Epithelial cell of proximal tubule (primary cell): ENCODE measurements around the gene PRSS57. TPM values are rescaled to one million over a fixed set of nuclear protein-coding genes. Genes with fewer than 3 reads are reported as not detected.

Experiments used
- DNase-seq: peaks from one replicate; pipeline ENCODE4 v3.0.0-alpha.2; 2011; ENCODE audit warnings: low read depth
- H3K4me3 ChIP-seq: 2 replicates; pipeline ENCODE4 v1.5.1; 2011; ENCODE audit warnings: low read depth, mild to moderate bottlenecking, low read length
- total RNA-seq: library from RNA; depleted of rRNA; stranded (reverse); fragments of >200 nt; gene quantifications from 2 replicates; pipeline ENCODE4 v1.2.3, GENCODE V29; 2015
- TF ChIP-seq, protein P1 (sequence below): conservative IDR thresholded peaks from 2 replicates; pipeline ENCODE4 v1.5.1; 2012; ENCODE audit warnings: low read depth, mild to moderate bottlenecking, low read length

PRSS57 gene
- total RNA-seq, 1 donor from 2014 or later, result not detected

DNA sequence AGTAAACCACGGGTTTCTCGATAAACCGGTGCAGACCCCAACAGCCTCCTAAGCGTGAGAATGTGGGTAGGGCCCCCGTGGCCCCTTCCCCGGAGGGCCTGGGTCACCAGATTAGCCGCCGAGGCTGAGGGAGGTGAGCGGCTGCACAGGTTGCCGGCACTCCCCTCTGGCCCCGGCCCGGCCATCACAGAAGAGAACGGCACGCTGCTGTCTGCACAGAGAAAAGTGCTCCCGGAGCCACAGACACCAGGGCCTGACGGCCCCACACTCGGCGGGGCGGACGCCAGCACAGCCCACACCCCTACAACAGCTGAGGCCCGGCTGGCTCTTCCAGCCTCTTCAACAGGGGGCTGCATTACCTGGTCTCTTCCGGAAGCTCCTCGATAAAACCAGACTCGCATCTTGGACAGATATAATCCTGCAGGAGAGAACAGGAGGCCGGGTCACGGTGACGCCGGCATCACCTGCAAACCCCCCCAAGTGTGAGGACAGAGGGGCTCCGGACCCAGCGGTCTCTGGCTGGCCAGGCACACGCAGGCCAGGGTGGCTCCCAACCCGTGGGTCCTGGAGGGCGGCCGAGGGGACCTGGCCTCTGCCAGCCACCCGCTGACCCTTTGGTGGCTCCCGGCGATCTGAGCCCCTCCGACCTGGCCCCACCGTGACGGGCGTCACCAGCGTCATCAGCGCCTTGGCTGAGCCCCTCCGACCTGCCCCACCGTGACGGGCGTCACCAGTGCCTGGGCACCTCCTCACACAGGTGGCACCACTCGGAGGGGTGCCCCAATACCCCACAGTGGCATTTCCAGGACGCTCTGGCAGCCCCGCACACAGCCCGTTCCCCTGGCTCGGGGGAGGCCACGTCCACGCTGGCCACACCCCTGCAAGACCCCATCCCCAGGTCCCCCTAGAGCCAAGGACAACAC lies 42.5 kb downstream of the PRSS57 start:
- TF ChIP-seq, protein P1, sequence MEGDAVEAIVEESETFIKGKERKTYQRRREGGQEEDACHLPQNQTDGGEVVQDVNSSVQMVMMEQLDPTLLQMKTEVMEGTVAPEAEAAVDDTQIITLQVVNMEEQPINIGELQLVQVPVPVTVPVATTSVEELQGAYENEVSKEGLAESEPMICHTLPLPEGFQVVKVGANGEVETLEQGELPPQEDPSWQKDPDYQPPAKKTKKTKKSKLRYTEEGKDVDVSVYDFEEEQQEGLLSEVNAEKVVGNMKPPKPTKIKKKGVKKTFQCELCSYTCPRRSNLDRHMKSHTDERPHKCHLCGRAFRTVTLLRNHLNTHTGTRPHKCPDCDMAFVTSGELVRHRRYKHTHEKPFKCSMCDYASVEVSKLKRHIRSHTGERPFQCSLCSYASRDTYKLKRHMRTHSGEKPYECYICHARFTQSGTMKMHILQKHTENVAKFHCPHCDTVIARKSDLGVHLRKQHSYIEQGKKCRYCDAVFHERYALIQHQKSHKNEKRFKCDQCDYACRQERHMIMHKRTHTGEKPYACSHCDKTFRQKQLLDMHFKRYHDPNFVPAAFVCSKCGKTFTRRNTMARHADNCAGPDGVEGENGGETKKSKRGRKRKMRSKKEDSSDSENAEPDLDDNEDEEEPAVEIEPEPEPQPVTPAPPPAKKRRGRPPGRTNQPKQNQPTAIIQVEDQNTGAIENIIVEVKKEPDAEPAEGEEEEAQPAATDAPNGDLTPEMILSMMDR, result no peak
- no peak for DNase-seq
- no peak overlapping the region for H3K4me3 ChIP-seq

DNA sequence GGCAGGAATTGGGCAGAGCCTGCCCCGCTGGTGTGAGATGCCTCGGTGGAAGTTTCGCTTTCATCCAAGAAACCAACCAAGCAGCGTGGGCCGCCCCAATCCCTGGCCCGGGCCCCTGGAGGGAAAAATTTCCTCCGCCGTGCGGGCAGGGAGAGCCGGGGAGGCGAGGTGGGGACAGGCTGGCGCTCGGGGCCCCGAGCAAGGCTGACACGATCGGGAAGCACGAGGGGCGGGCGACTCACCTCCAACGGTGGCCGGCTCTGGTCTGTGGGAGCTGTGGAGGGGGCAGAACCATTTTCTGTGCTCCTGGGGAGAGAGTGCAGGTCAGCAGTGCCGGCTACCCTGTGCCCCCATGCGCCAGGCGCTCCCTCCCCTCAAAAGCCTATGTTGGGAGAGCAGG lies 43.3 kb downstream of the PRSS57 start:
- TF ChIP-seq, protein P1, result no peak
- no peak overlapping the region for H3K4me3 ChIP-seq
- no peak for DNase-seq

DNA sequence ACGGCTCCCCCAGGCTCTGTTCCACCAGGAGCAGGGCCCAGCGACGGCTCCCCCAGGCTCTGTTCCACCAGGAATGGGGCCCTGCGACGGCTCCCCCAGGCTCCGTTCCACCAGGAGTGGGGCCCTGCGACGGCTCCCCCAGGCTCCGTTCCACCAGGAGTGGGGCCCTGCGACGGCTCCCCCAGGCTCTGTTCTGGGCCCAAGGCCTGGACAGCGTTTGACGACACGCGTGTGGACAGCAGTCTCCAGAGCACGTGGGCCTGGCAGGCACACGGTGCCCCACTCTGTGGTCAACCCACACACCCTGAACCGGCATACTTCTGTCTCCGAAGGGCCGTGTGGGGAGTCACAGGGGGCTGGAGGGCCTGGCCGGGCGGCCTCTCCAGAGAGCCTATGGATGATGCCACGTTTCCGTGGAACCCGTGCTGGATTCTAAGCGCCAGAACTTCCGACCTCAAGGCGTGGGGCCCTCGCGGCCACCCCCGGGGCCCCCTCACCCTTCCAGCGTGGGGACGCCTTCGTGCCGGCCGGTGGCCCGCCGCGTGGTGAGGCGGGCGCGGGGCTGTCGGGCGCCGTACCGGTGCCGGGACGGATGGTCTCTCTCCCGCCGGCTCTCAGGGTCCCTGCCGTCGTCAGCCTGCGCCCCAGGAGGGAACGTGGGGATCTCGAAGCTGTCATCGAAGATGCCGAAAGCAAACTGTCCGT lies 44.0 kb downstream of the PRSS57 start:
- TF ChIP-seq, protein P1, result no peak
- no peak overlapping the region for H3K4me3 ChIP-seq
- no peak for DNase-seq

DNA sequence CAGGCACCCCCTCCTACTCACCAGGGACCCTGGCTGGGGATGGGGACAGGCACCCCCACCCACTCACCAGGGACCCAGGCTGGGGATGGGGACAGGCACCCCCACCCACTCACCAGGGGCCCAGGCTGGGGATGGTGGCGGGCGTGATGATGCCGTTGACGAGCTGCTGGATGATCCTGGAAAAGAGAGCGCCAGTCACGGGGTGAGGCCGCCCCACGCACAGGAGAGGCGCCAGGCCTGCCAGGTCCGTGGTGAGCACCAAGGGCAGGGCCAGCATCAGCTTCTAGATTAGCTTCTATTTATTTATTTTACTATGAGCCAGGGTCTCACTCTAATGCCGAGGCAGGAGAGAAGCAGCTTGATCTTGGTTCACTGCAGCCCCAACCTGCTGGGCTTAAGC lies 45.1 kb downstream of the PRSS57 start:
- TF ChIP-seq, protein P1, result no peak
- H3K4me3 ChIP-seq, result no peak overlapping the region
- no peak for DNase-seq

DNA sequence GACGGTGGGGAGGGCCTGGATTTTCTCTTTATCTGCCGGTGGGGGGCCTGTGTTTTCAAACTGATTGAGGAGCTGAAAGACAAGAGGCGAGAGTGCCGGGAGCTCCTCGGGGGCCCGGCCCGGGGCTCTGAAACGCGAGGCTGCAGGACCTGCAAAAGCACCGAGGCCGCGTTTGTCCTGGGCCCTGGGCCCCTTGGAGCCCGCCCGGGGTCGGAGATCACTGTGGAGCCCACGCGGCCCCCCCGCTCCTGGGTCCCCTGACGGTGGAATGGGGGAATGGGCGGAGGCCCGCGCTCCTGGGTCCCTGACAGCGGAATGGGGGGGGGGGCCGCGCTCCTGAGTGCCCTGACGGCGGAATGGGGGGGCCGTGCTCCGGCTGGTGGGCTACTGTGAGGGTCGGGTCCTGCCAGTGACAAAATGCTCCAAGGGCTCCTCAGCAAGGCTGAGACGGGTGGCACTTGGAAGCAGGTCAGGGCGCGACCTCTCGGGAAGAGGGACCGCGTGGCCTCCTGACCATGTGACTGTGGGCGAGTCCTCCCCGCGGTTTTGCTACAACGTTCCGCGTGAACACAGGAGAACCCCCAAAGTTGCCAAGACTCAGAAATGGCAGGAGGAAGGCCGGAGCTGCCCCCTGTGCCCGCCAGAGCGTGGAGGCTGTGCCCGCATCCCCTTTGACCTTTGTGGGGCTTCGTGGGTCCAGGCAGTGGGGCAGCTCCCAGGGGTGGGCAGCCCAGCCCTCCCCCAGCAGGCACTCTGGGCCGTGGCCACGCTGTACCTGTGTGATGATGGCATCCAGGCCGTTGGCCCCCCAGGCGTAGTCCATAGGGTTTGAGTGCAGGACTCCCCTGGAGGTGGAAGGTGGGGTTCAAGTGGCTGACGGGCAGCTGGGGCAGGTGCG lies 46.1 kb downstream of the PRSS57 start:
- DNase-seq, result no peak
- TF ChIP-seq, protein P1, result no peak
- H3K4me3 ChIP-seq, result no peak overlapping the region

DNA sequence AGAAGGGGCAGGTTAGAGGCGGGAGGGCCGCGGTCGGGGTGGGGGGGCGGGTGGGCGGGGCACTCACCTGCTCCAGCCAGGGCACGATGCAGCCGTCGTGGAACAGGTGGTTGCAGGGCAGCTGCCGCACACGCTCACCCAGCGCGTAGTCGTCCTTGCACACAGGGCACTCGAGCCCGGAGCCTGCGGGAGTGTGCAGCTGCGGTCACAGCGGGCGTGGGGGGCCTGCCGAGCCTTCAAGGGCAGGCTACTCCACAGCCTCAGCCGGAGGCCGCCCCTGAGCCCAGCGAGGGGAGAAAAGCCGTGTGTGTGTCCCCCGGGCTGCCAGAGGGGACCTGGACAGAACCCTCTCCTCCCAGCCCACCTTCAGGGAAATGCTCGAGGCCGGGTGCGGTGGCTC lies 46.9 kb downstream of the PRSS57 start:
- no peak overlapping the region for H3K4me3 ChIP-seq
- DNase-seq, result no peak
- TF ChIP-seq, protein P1, result no peak
